ENCODE measurements around the gene A3GALT2. TPM values are rescaled to one million over a fixed set of nuclear protein-coding genes. Genes with fewer than 3 reads are reported as not detected.

The A3GALT2 gene
- total RNA-seq, 2 experiments from 2014 or later: not detected

- Histone ChIP-seq H3K27ac (ENCODE audit: low read depth, low read length, poor library complexity, severe bottlenecking) (no peak overlapping the region), H4K20me1 (ENCODE audit: insufficient read depth, low read length) (no peaks in the 10 kb centered on the region), H3K4me2 (ENCODE audit: low read length) (no peak overlapping the region), H3K9me3 (ENCODE audit: low read length) (no peaks in the 10 kb centered on the region), H3K9me2 (ENCODE audit: insufficient read depth, low read length) (no peaks in the 10 kb centered on the region), H3K4me1 (ENCODE audit: insufficient read depth, low read length, poor library complexity, severe bottlenecking) (no peaks in the 10 kb centered on the region), H3K79me2 (ENCODE audit: insufficient read depth, low read depth, low read length) (no peaks in the 10 kb centered on the region), H2AFZ (ENCODE audit: low read length) (no peak overlapping the region), H3K4me3 (ENCODE audit: low read depth, low read length, poor library complexity, severe bottlenecking) (no peak overlapping the region), H3K36me3 (ENCODE audit: insufficient read depth, low read length) (peaks cover 69% of the 10 kb centered on the region)
- DNase-seq (ENCODE audit: low spot score): no peak
- BruUV-seq (replicated peaks): no TSS peak
- intact Hi-C loops (cut with micrococcal nuclease; ENCODE audit: unreplicated experiment): no loop called here
- CTCF ChIA-PET (ENCODE audit: unreplicated experiment): no interaction called here
- POLR2A ChIA-PET: interaction anchor here (1.2 kb wide), 1 partner anchor 14 kb away, joined by 3 read pairs; no protein-coding TSS in a partner anchor
- TF ChIP-seq CTCF (conservative IDR thresholded peaks at IDR 0.05; ENCODE audit: low read length) (no peak), EZH2phosphoT487 (IDR thresholded peaks at IDR 0.05; ENCODE audit: borderline replicate concordance, low read depth, low read length) (no peak)
Measured at GRCh38 chr1:33330361-33330890, 9.5 kb upstream of the A3GALT2 start.

- POLR2A ChIA-PET: interaction anchor here (1.2 kb wide), 1 partner anchor 14 kb away, joined by 3 read pairs; no protein-coding TSS in a partner anchor
- Histone ChIP-seq H3K9me3 (ENCODE audit: low read length) (no peaks in the 10 kb centered on the region), H3K27ac (ENCODE audit: low read depth, low read length, poor library complexity, severe bottlenecking) (no peak overlapping the region), H4K20me1 (ENCODE audit: insufficient read depth, low read length) (no peaks in the 10 kb centered on the region), H3K9me2 (ENCODE audit: insufficient read depth, low read length) (no peaks in the 10 kb centered on the region), H3K4me3 (ENCODE audit: low read depth, low read length, poor library complexity, severe bottlenecking) (no peak overlapping the region), H3K79me2 (ENCODE audit: insufficient read depth, low read depth, low read length) (no peaks in the 10 kb centered on the region), H3K36me3 (ENCODE audit: insufficient read depth, low read length) (peaks cover 74% of the 10 kb centered on the region), H3K4me1 (ENCODE audit: insufficient read depth, low read length, poor library complexity, severe bottlenecking) (no peaks in the 10 kb centered on the region), H3K4me2 (ENCODE audit: low read length) (no peak overlapping the region), H2AFZ (ENCODE audit: low read length) (no peak overlapping the region)
- TF ChIP-seq CTCF (conservative IDR thresholded peaks at IDR 0.05; ENCODE audit: low read length) (no peak), EZH2phosphoT487 (IDR thresholded peaks at IDR 0.05; ENCODE audit: borderline replicate concordance, low read depth, low read length) (no peak)
- DNase-seq (ENCODE audit: low spot score): no peak
- CTCF ChIA-PET (ENCODE audit: unreplicated experiment): no interaction called here
- no TSS peak for BruUV-seq (replicated peaks)
- intact Hi-C loops (cut with micrococcal nuclease; ENCODE audit: unreplicated experiment): no loop called here
Measured at GRCh38 chr1:33329600-33330305, 8.9 kb upstream of the A3GALT2 start.

GRCh38 chr1:33328817-33329216 is 7.9 kb upstream of the A3GALT2 start:
- H4K20me1 ChIP-seq (ENCODE audit: insufficient read depth, low read length): no peaks in the 10 kb centered on the region
- TF ChIP-seq CTCF (conservative IDR thresholded peaks at IDR 0.05; ENCODE audit: low read length): no peak
- no peak for TF ChIP-seq EZH2phosphoT487 (IDR thresholded peaks at IDR 0.05; ENCODE audit: borderline replicate concordance, low read depth, low read length)
- no peak overlapping the region for H3K4me2 ChIP-seq (ENCODE audit: low read length)
- no TSS peak for BruUV-seq (replicated peaks)
- no peaks in the 10 kb centered on the region for H3K9me2 ChIP-seq (ENCODE audit: insufficient read depth, low read length)
- no peaks in the 10 kb centered on the region for H3K4me1 ChIP-seq (ENCODE audit: insufficient read depth, low read length, poor library complexity, severe bottlenecking)
- no peak overlapping the region for H3K27ac ChIP-seq (ENCODE audit: low read depth, low read length, poor library complexity, severe bottlenecking)
- H3K9me3 ChIP-seq (ENCODE audit: low read length): no peaks in the 10 kb centered on the region
- H3K4me3 ChIP-seq (ENCODE audit: low read depth, low read length, poor library complexity, severe bottlenecking): no peak overlapping the region
- H3K79me2 ChIP-seq (ENCODE audit: insufficient read depth, low read depth, low read length): no peaks in the 10 kb centered on the region
- ChIA-PET POLR2A (interaction anchor here (0.9 kb wide), 1 partner anchor 118 kb away, joined by 3 read pairs; no protein-coding TSS in a partner anchor), CTCF (ENCODE audit: unreplicated experiment) (no interaction called here)
- no peak overlapping the region for H2AFZ ChIP-seq (ENCODE audit: low read length)
- intact Hi-C loops (cut with micrococcal nuclease; ENCODE audit: unreplicated experiment): no loop called here
- DNase-seq (ENCODE audit: low spot score): no peak
- H3K36me3 ChIP-seq (ENCODE audit: insufficient read depth, low read length): peaks cover 81% of the 10 kb centered on the region
